GM19025 (cell line): ENCODE results near the gene FAM3B.

ENCODE experiments used
- ATAC-seq: cut with Tn5 transposase; IDR thresholded peaks from one replicate; pipeline ENCODE4 v1.9.1; 2021; ENCODE audit warnings: mild to moderate bottlenecking, low read depth, moderate library complexity; ENCODE audit not compliant: unreplicated experiment

Gene FAM3B

DNA sequence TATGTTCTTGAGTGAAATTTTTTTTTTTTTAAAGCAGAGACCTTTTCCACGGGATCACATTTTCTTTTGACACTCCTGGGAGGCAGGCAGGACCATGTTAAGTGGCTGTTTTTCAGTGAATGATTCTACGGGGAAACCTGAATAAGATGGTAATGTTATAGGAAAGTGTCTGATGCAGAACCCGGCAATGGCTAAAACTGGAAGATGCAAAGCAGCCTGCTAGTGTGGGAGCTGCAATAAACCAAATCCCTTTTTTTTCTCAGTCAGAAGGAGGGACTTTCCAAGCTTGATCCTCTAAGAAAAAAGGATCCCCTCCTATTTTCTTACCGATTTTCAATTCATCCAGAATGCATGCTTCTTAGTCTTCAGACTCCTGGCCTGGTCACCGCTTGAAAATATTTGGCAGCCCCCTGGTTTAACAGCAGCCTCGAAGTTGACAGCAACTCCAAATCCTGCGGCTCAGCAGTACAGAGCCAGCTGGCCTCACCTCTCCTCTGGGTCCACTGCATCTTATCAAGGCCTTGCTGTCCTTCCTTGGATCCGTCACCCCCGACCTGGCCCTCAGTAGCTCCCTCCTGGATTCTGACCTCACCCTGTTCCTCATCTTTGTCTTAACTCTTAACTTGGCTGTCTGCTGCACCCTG, 50.8 kb downstream of the FAM3B start:
- ATAC-seq: no peak

- ATAC-seq: peak; percentile 64
Measured at GRCh38 chr21:41367945-41368734, 51.5 kb downstream of the FAM3B start.

DNA sequence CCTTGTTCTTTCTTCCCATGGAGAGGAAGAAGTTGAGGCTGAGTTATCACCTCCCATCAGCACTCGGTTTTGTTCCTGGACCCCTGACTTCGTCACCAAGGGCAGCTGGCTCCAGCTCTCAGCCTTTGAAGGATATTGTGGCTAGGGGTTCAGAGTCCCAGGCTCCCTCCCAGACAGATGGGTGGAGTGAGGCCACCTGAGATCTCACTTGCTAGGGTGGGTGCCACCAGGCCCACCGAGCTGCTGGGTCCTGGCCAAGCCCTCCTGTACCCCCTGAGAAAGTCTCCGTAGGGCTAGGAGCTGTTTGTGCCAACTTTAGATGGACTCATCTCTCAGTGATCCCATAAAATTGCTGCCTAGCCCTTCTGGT, 52.1 kb downstream of the FAM3B start:
- ATAC-seq: no peak

DNA sequence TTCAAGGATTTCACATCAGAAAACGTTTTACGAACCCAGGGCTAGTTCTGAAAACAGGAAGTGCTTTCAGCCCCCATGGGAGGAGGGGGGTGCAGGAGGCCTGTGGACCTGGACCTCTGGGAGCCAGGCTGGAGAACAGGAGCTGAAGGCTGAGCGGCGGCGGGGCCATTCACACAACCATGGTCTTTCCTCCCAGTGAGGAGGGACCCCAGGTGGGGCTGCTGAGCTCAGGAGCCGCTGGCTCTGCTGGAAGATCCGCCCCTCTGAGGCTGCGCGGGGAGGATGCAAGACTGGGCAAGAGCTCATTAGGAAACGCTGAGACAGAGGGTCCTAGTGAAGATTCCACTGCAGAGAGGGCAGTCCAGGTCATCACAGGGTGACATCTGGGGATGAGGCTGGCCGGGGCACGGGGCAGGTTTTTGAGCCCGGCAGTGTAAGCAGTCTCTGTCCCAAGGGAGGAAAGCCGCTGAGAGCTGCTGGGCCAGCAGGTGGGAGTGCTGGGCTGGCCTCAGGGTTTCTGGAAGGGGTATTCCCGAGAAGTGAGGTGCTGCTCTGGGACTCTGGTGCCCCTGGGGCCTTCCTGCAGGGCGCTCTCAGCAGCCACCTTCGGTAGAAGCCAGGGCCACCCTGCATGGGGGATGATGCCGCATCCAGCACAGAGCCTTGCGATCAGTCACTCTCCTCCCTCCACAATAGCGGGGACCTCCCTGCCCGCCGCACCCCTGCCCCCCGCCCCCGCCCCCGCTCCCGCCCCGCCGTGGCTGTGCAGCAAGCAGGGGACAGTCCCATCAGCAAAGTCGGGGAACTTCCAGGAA, 52.7 kb downstream of the FAM3B start:
- ATAC-seq: peak; percentile 39

- no peak for ATAC-seq
Measured at GRCh38 chr21:41369920-41370839, 53.6 kb downstream of the FAM3B start.

GRCh38 chr21:41370840-41371684, 54.5 kb downstream of the FAM3B start:
- no peak for ATAC-seq

GRCh38 chr21:41371685-41372030, 55.1 kb downstream of the FAM3B start:
- ATAC-seq: no peak

- ATAC-seq: no peak
Measured at GRCh38 chr21:41373253-41373652, 56.7 kb downstream of the FAM3B start.

DNA sequence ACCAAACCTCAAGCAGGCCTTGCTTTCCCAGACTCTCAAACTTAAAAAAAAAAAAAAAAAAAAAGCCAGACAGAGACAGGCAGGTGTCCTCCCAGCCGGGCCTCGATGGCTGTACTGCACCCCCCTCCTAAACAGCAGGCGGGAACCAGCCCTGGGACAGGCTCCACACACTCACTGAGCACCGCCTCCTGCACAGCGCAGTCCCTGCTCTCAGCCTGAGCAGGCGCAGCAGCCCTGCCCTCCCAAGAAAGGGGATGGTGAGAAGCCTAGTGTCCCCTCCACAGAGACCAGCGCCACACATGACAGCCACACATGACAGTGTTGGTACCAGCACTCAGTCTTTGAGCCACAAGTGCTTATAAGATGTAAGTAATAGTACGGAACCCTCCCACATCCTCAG, 57.2 kb downstream of the FAM3B start:
- no peak for ATAC-seq

GRCh38 chr21:41374177-41374712, 57.6 kb downstream of the FAM3B start:
- ATAC-seq: no peak

DNA sequence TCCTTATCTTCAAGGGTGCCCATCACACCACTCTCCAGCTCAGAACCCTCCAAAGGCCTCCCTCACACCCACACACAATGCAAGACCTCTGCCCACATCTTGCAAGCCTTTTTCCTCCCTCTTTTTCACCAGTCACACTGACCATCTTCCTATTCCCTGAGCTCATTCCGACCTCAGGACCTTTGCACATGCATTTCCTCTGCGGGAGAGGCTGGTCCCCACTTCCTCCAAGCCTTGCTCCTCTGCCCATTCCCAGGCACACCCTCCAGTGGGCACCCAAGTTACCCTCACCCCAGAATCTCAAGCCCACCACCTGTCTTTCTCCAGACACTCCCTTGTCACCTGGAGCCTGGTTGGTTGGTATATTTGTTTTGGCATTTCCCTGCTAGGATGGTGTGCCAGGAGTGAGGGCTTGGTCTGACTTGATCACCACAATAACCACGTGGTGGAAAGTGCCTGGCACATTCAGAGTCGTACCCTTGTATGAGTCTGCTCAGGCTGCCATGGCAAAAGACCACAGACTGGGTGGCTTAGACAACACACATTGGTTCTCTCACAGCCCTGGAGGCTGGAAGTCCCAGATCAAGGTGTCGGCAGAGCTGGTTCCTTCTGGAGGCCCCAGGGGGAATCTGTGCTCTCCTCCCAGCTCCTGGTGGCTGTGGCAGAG, 58.4 kb downstream of the FAM3B start:
- no peak for ATAC-seq

DNA sequence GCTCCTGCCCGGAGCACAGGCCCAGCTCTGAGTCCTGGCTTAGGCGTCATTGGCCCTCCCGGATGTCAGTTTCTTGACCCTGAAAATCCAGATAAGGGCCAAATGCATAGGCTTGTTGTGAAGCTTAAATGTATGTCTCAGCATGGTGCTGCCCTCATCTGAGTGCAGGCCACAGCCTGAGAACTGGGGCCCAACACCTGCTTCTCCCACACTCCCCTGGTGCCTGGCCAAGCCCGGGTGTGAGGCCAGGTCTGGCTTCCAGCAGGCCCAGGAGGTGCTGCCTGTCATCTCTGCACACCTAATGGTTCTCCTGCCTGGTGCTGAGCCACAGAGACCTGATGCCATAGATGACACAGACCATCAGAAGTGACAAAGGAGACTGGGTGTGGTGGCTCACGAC, 59.3 kb downstream of the FAM3B start:
- ATAC-seq: no peak

DNA sequence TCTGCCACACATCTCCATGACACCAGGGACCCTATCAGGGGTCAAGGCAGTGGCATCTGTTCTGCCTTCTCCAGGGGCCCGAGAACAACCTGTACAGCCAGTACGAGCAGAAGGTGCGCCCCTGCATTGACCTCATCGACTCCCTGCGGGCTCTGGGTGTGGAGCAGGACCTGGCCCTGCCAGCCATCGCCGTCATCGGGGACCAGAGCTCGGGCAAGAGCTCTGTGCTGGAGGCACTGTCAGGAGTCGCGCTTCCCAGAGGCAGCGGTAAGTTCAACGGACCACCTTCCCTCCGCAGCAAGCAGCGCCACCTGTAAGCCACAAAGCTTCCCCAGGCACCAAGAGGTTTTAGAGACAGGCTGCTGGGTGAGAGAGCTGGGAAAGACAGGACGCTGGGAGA, 61.1 kb downstream of the FAM3B start:
- ATAC-seq: no peak

DNA sequence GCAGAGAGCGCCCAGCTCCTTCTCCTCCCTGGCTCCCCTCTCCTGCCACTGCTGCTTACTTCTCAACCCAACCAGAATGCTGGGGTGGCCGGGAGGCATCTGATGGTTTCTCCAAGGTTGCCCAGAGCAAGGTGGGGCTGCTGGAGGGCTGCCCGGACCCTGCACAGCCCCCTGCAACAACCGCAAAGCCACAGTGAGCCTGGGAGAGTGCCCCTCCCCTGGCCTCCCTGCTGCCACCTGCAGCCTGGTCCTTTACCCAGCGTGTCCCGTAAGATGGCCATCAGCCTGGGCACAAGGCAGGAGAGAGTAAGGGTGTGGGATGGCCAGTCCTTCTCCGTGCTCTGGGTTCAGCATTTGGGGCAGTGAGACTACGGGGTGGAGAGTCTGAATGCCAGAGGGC, 62.2 kb downstream of the FAM3B start:
- no peak for ATAC-seq

- ATAC-seq: no peak
Measured at GRCh38 chr21:41379901-41380300, 63.3 kb downstream of the FAM3B start.

DNA sequence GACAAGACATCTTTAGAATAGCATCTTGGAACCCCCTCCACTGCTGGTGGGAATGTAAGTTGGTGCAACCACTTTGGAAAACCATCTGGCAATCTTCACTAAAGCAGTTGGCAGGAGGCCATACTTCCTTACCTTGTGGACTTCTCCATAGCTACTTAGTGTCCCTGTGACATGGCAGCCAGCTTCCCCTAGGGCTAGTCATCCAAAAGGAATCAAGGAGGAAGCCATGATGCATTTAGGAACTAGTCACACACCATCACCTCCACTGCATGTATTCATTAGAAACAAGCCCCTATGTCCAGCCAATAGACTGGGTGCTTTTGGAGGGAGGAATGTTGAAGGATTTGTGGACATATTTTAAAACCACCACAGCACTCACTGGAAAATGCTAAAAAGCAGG, 65.1 kb downstream of the FAM3B start:
- no peak for ATAC-seq

- ATAC-seq: no peak
Measured at GRCh38 chr21:41387042-41387819, 70.6 kb downstream of the FAM3B start.

GRCh38 chr21:41387824-41388223, 71.2 kb downstream of the FAM3B start:
- no peak for ATAC-seq
